ENCODE data around the gene HSBP1L1. TPM values are rescaled to one million over a fixed set of nuclear protein-coding genes. Genes with fewer than 3 reads are reported as not detected.
A peak's percentile ranks its signal among the peaks of the same experiment; 100 is the strongest.

HSBP1L1 gene
- total and polyA plus RNA-seq, 2 donors: 6.5 to 25.8 TPM

DNA sequence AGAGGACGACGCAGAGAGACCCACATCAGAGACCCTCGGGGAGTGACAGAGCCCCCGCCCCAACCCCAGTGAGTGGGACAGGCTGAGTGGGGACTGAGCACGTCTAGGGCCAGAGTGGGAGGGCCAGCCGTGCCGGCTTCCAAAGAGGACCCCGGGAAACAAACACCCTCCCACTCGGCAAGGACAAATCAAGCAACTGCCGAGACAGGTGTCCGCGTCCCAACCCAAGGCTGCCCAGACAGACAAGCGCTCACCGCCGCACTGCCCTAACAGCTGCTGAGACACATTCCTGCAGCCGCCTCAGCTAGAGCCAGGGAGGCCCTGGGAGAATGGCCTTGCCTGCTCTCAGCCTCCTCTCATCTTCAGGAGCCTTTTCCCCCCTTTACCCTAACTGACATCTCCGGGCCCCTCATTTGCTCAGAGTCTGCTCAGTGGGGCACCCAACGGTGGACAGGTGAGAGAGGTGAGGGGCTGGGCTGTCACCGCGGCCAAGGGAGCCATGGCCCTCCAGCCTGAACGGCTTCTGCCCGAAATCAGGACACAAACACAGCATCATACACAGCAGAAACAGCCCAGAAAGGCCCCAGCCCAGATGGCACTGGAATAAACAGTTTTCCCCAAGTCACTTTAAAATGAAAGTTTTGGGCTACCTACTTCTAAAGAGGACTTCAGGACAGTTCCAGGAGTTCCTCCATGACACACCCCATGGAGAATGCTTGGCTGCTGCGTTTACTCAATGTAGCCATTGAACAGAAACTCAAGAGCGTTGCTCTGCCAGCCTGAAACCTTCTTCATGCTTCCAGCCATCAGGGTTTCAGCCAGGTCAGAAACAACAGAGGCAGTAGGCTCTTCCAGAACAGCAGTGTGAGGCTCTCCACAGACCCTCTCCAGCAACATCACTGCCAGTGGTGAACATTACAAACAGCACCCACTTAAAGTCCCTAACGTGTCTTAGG, 36.6 kb upstream of the HSBP1L1 start:
- no peaks in the 10 kb centered on the region for H3K27me3 ChIP-seq (ENCODE audit: control insufficient read depth in 2 of 2, insufficient read depth in 1 of 2, low read length in 1 of 2)
- H3K36me3 ChIP-seq (ENCODE audit: control insufficient read depth in 2 of 2, insufficient read depth in 2 of 2, low read length in 1 of 2): peaks cover 14 to 15% of the 10 kb centered on the region in 2 donors
- H3K4me3 ChIP-seq (ENCODE audit: low read length in 2 of 2): no peak overlapping the region
- no peaks in the 10 kb centered on the region for H3K4me1 ChIP-seq (ENCODE audit: control insufficient read depth in 2 of 2, insufficient read depth in 2 of 2, low read length in 2 of 2)
- no peak overlapping the region for H3K27ac ChIP-seq (ENCODE audit: low read depth in 1 of 2, low read length in 1 of 2)
- DNase-seq (ENCODE audit: low read depth in 6 of 9, low spot score in 9 of 9): no peak
- WGBS: 96% methylated on average over 25 of the region's 25 CpGs
- peaks cover 6 to 20% of the 10 kb centered on the region in 2 donors for H3K9me3 ChIP-seq (ENCODE audit: control insufficient read depth in 2 of 2, insufficient read depth in 1 of 2, low read length in 1 of 2)

DNA sequence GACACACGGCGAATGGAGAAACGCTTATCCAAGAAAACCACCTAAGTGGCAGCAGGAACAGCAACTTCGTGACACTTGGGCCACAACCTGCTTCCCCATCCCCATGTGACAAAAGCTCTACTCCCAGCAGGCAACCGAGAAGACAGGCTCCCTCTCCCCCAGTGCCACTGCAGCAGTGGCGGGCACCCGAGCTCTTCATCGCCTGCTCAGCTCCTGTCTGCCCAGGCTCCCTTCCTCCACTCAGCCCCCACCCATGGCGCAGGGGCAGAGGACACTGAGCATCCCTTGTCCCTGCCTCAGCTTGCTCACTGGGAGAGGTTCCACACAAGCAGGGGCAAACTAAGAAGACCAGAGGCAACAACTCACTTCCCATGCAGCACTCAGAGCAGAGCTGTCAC, 35.9 kb upstream of the HSBP1L1 start:
- H3K4me1 ChIP-seq (ENCODE audit: control insufficient read depth in 2 of 2, insufficient read depth in 2 of 2, low read length in 2 of 2): no peaks in the 10 kb centered on the region
- WGBS: 98% methylated on average over 9 of the region's 9 CpGs
- no peak overlapping the region for H3K4me3 ChIP-seq (ENCODE audit: low read length in 2 of 2)
- DNase-seq (ENCODE audit: low read depth in 6 of 9, low spot score in 9 of 9): no peak
- H3K27ac ChIP-seq (ENCODE audit: low read depth in 1 of 2, low read length in 1 of 2): no peak overlapping the region
- peaks cover 14 to 16% of the 10 kb centered on the region in 2 donors for H3K36me3 ChIP-seq (ENCODE audit: control insufficient read depth in 2 of 2, insufficient read depth in 2 of 2, low read length in 1 of 2)
- H3K9me3 ChIP-seq (ENCODE audit: control insufficient read depth in 2 of 2, insufficient read depth in 1 of 2, low read length in 1 of 2): peaks cover 6 to 21% of the 10 kb centered on the region in 2 donors
- H3K27me3 ChIP-seq (ENCODE audit: control insufficient read depth in 2 of 2, insufficient read depth in 1 of 2, low read length in 1 of 2): no peaks in the 10 kb centered on the region

DNA sequence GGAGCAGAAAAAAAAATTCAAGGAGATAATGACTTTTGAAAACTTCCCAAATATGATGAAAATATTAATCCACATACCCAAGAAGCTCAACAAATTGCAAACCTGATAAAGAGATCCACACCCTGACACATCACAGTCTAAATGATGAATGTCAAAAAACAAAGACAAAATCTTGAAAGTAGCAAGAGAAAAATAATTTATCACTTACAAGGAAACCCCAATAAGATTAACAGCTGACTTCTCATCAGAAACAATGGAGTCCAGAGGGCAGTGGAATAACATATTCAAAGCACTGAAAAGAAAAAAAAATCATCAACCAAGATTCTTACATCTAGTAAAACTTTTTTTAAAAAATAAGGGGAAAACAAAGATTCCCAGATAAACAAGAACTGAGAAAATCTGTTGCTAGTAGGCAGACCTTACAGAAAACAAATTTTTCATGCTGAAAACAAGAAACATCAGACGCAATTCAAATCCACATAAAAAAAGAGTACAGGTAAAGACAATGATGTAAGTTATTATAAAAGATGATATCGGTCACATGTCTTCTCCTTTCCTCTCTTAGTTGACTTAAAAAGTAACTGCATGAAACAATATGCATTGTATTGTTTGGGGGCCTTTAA, 34.3 kb upstream of the HSBP1L1 start:
- WGBS: 98% methylated on average over 2 of the region's 2 CpGs
- no peaks in the 10 kb centered on the region for H3K27me3 ChIP-seq (ENCODE audit: control insufficient read depth in 2 of 2, insufficient read depth in 1 of 2, low read length in 1 of 2)
- H3K36me3 ChIP-seq (ENCODE audit: control insufficient read depth in 2 of 2, insufficient read depth in 2 of 2, low read length in 1 of 2): peaks cover 15 to 23% of the 10 kb centered on the region in 2 donors
- H3K4me1 ChIP-seq (ENCODE audit: control insufficient read depth in 2 of 2, insufficient read depth in 2 of 2, low read length in 2 of 2): peaks cover 0 to 4% of the 10 kb centered on the region in 2 donors
- DNase-seq (ENCODE audit: low read depth in 6 of 9, low spot score in 9 of 9): no peak
- H3K4me3 ChIP-seq (ENCODE audit: low read length in 2 of 2): no peak overlapping the region
- no peak overlapping the region for H3K27ac ChIP-seq (ENCODE audit: low read depth in 1 of 2, low read length in 1 of 2)
- H3K9me3 ChIP-seq (ENCODE audit: control insufficient read depth in 2 of 2, insufficient read depth in 1 of 2, low read length in 1 of 2): peaks cover 8 to 24% of the 10 kb centered on the region in 2 donors

DNA sequence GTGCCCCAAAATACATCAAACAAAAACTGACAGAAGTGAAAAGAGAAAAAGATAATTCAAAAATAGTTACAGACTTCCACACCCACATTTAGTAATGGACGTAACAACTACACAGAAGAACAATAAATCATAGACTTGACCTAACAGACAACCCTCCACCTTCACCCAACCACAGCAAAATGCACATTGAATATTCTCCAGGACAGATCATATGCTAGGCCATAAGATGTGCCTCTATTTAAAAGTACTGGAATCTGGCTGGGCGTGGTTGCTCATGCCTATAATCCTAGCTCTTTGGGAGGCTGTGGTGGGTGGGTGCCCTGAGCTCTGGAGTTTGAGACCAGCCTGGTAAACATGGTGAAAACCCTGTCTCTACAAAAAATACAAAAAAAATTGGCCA, 33.0 kb upstream of the HSBP1L1 start:
- Histone ChIP-seq H3K27ac (ENCODE audit: low read depth in 1 of 2, low read length in 1 of 2) (no peak overlapping the region), H3K9me3 (ENCODE audit: control insufficient read depth in 2 of 2, insufficient read depth in 1 of 2, low read length in 1 of 2) (peaks cover 7 to 38% of the 10 kb centered on the region in 2 donors), H3K4me3 (ENCODE audit: low read length in 2 of 2) (no peak overlapping the region), H3K27me3 (ENCODE audit: control insufficient read depth in 2 of 2, insufficient read depth in 1 of 2, low read length in 1 of 2) (no peaks in the 10 kb centered on the region), H3K4me1 (ENCODE audit: control insufficient read depth in 2 of 2, insufficient read depth in 2 of 2, low read length in 2 of 2) (peaks cover 0 to 4% of the 10 kb centered on the region in 2 donors), H3K36me3 (ENCODE audit: control insufficient read depth in 2 of 2, insufficient read depth in 2 of 2, low read length in 1 of 2) (peaks cover 17 to 34% of the 10 kb centered on the region in 2 donors)
- no peak for DNase-seq (ENCODE audit: low read depth in 6 of 9, low spot score in 9 of 9)
- WGBS: over 99% methylated on average over 2 of the region's 2 CpGs

DNA sequence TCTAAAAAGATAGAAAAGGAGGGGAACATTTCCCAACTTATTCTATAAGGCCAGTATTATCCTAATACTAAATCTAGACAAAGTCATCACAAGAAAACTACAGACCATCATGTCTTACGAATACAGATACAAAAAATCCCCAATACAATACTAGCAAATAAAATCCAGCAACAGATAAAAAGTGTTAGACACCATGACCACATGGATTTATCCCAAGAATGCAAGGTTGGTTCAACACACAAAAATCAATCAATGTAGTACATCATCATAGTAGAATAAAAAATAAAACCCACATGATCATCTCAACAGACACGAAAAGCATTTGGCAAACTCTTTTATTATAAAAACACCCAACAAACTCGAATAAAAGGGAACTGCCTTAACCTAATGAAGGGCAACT, 31.5 kb upstream of the HSBP1L1 start:
- peaks cover 0 to 4% of the 10 kb centered on the region in 2 donors for H3K4me1 ChIP-seq (ENCODE audit: control insufficient read depth in 2 of 2, insufficient read depth in 2 of 2, low read length in 2 of 2)
- no peak overlapping the region for H3K4me3 ChIP-seq (ENCODE audit: low read length in 2 of 2)
- H3K9me3 ChIP-seq (ENCODE audit: control insufficient read depth in 2 of 2, insufficient read depth in 1 of 2, low read length in 1 of 2): peaks cover 11 to 47% of the 10 kb centered on the region in 2 donors
- no peak for DNase-seq (ENCODE audit: low read depth in 6 of 9, low spot score in 9 of 9)
- H3K27ac ChIP-seq (ENCODE audit: low read depth in 1 of 2, low read length in 1 of 2): no peak overlapping the region
- H3K27me3 ChIP-seq (ENCODE audit: control insufficient read depth in 2 of 2, insufficient read depth in 1 of 2, low read length in 1 of 2): no peaks in the 10 kb centered on the region
- 96% methylated on average over 3 of the region's 3 CpGs for WGBS
- H3K36me3 ChIP-seq (ENCODE audit: control insufficient read depth in 2 of 2, insufficient read depth in 2 of 2, low read length in 1 of 2): peaks cover 19 to 46% of the 10 kb centered on the region in 2 donors

DNA sequence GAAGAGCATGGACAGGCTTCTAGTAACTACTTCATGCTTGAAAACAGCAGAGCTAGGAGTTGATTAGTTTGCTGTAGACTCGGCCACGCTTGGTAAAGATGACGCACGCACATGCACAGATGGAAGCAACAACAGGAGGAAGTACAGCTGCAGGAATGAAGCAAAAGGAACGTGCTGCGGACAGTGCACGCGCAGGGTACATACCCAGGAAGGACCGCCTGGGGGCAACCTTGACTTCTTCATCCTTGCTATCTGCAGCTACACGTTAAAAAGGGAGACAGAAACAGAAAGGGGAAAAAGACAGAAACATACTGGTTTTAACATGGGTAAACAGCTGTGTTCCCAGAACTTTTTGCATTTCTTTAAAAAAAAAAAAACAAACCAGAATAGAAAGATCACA, 30.7 kb upstream of the HSBP1L1 start:
- Histone ChIP-seq H3K9me3 (ENCODE audit: control insufficient read depth in 2 of 2, insufficient read depth in 1 of 2, low read length in 1 of 2) (peaks cover 11 to 42% of the 10 kb centered on the region in 2 donors), H3K4me1 (ENCODE audit: control insufficient read depth in 2 of 2, insufficient read depth in 2 of 2, low read length in 2 of 2) (peaks cover 0 to 4% of the 10 kb centered on the region in 2 donors), H3K36me3 (ENCODE audit: control insufficient read depth in 2 of 2, insufficient read depth in 2 of 2, low read length in 1 of 2) (peaks cover 15 to 45% of the 10 kb centered on the region in 2 donors), H3K4me3 (ENCODE audit: low read length in 2 of 2) (no peak overlapping the region), H3K27me3 (ENCODE audit: control insufficient read depth in 2 of 2, insufficient read depth in 1 of 2, low read length in 1 of 2) (no peaks in the 10 kb centered on the region), H3K27ac (ENCODE audit: low read depth in 1 of 2, low read length in 1 of 2) (peak overlapping the region in 1 of 2 donors; percentile 8)
- 96% methylated on average over 10 of the region's 10 CpGs for WGBS
- no peak for DNase-seq (ENCODE audit: low read depth in 6 of 9, low spot score in 9 of 9)

DNA sequence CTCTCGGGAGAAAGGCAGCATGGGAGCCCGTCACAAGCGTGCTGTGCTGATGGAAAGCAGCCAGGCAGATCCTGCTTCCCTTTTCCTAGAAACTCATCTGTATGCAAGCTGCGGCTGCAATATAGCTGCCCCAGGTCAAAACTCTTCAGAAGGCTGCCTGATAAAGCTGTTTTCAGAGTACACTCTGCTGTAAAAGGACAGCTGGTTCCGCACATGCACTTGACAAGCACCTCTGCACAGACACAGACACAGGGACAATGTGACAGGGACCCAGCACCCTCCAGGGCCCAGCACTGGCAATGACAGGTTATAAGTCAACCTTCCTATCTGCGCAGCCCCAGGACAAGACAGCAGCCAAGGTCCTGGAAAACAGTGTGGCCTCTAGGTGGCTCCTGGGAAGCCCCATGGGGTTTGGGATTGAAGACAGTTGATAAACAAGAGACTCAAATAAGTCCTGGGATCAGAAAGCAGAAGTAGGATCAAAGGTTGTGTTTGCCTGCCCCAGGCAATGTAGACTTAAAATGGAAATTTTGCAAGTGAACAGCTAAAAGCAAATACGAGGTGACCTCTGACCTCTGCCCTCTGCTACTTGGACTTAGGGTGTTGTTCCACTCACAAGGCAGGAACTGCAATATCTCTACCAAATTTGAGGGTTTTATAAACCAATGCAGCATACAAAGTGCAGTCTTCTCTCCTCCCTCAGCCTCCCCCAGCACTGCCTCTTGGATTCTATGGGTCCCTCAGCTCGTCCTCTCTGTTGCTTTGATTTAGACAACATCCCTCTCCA, 29.9 kb upstream of the HSBP1L1 start:
- WGBS: 95% methylated on average over 8 of the region's 8 CpGs
- DNase-seq (ENCODE audit: low read depth in 6 of 9, low spot score in 9 of 9): no peak
- H3K4me1 ChIP-seq (ENCODE audit: control insufficient read depth in 2 of 2, insufficient read depth in 2 of 2, low read length in 2 of 2): peaks cover 0 to 4% of the 10 kb centered on the region in 2 donors
- H3K27ac ChIP-seq (ENCODE audit: low read depth in 1 of 2, low read length in 1 of 2): peak overlapping the region in 1 of 2 donors; percentile 26
- no peaks in the 10 kb centered on the region for H3K27me3 ChIP-seq (ENCODE audit: control insufficient read depth in 2 of 2, insufficient read depth in 1 of 2, low read length in 1 of 2)
- peaks cover 8 to 36% of the 10 kb centered on the region in 2 donors for H3K9me3 ChIP-seq (ENCODE audit: control insufficient read depth in 2 of 2, insufficient read depth in 1 of 2, low read length in 1 of 2)
- H3K4me3 ChIP-seq (ENCODE audit: low read length in 2 of 2): no peak overlapping the region
- peaks cover 13 to 40% of the 10 kb centered on the region in 2 donors for H3K36me3 ChIP-seq (ENCODE audit: control insufficient read depth in 2 of 2, insufficient read depth in 2 of 2, low read length in 1 of 2)

DNA sequence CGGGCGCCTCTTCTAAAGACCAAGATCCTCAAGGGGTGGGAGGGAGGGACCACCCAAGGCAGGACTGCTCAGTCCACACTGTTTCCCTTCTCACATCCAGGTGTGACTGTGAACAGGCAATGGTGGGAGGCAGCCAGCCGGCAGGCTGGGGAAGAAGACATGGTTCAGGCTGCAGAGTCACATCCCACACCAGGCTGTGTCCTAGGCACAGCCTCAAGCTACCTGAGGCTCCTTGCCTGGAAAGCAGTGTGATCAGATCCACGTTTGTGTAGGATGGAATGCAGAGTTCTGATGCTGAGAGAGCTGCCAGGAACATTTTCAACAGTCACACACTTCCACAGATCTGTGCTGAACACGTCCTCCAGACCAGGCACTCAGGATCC, 29.4 kb upstream of the HSBP1L1 start:
- Histone ChIP-seq H3K4me1 (ENCODE audit: control insufficient read depth in 2 of 2, insufficient read depth in 2 of 2, low read length in 2 of 2) (peaks cover 0 to 4% of the 10 kb centered on the region in 2 donors), H3K4me3 (ENCODE audit: low read length in 2 of 2) (no peak overlapping the region), H3K9me3 (ENCODE audit: control insufficient read depth in 2 of 2, insufficient read depth in 1 of 2, low read length in 1 of 2) (peaks cover 7 to 33% of the 10 kb centered on the region in 2 donors), H3K36me3 (ENCODE audit: control insufficient read depth in 2 of 2, insufficient read depth in 2 of 2, low read length in 1 of 2) (peaks cover 10 to 37% of the 10 kb centered on the region in 2 donors), H3K27me3 (ENCODE audit: control insufficient read depth in 2 of 2, insufficient read depth in 1 of 2, low read length in 1 of 2) (no peaks in the 10 kb centered on the region), H3K27ac (ENCODE audit: low read depth in 1 of 2, low read length in 1 of 2) (no peak overlapping the region)
- 97% methylated on average over 5 of the region's 5 CpGs for WGBS
- no peak for DNase-seq (ENCODE audit: low read depth in 6 of 9, low spot score in 9 of 9)
